IPS-15b (cell line): ENCODE results near the gene VILL.

ENCODE experiments used
- H3K27me3 ChIP-seq: one replicate; pipeline ENCODE4 v1.6.1; 2013; ENCODE audit warnings: low read length; ENCODE audit not compliant: control insufficient read depth, insufficient read depth
- H3K36me3 ChIP-seq: one replicate; pipeline ENCODE4 v1.6.1; 2013; ENCODE audit warnings: low read length; ENCODE audit not compliant: control insufficient read depth, insufficient read depth
- H3K4me1 ChIP-seq: one replicate; pipeline ENCODE4 v1.6.1; 2013; ENCODE audit warnings: mild to moderate bottlenecking, low read length; ENCODE audit not compliant: control insufficient read depth, insufficient read depth
- H3K4me3 ChIP-seq: one replicate; pipeline ENCODE4 v1.5.1; 2013; ENCODE audit warnings: low read depth, low read length
- H3K9ac ChIP-seq: one replicate; pipeline ENCODE4 v1.6.1; 2013; ENCODE audit warnings: low read depth, mild to moderate bottlenecking, low read length
- H3K9me3 ChIP-seq: one replicate; pipeline ENCODE4 v1.6.1; 2013; ENCODE audit warnings: mild to moderate bottlenecking, low read length; ENCODE audit not compliant: control insufficient read depth, insufficient read depth

Gene VILL

DNA sequence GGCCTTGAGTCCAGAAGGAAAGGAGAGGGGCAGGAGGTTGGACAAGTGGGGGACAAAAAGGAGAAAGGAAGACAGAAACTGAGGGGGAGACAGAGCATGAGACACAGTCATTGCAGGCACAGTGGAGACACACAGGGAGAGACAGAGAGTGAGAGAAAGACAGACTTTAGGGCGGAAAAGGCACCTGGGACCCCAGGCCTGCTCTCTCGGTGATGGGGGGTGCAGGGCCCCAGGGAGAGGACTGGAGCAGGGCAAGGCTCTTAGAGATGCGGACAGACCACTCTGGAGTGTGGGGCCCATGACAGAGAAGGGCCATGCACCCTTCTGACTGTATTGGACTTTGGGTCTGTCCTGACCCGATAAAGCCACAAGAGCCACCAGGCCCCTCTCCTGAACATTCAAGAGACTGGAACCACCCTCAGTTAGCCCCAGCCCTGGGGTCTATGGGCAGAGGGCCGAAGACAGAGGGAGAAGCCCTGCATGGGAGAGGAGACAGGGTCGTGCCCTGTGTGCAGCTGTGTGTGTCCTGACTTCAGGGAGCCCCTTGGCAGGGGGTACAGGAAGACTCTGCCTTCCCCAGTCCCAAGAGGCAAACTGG lies 26.4 kb downstream of the VILL start:
- H3K4me1 ChIP-seq, result no peaks in the 10 kb centered on the region
- H3K27me3 ChIP-seq, result no peaks in the 10 kb centered on the region
- peaks cover 9% of the 10 kb centered on the region for H3K36me3 ChIP-seq
- H3K4me3 ChIP-seq, result no peak overlapping the region
- no peak overlapping the region for H3K9ac ChIP-seq
- H3K9me3 ChIP-seq, result no peaks in the 10 kb centered on the region

DNA sequence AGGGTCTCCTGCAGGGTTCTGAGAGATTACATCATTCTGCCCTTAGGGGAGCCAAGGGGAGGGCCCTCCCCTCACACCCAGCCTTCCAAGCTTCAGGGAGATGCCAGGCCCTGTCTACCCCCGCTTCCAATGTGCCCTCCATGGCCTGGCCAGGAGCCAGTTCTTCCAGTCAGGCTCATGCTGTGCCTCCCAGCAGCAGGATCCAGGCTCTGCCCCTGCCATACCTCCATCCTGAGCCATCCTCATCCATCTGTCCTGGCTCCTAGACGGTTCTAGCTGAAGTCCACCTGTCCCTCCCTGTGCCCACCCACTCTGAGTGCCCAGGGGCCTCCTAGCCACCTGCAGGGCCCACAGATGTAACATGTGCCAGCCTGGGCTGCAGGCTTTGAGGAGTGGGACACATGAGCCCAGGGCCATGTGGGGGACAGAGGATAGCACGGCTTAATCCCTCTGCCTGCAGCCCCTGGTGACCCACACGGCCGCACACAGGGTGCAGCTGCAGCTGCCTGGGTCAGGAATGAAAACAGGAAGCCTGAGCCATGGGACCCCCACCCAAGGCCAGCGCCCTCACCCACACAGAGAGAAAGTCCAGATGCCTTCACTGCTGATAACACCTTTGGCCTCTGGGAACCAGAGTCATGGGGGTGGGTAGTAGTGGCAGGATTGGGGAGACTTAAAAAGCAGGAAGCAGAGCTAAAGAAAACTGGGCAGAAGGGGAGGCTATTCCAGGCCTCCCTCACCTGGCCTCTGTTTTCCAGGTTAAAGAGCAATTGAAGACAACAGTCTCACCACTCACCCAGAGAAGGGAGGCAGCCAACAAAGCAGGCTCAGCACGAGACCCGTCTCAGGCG lies 27.1 kb downstream of the VILL start:
- no peak overlapping the region for H3K9ac ChIP-seq

DNA sequence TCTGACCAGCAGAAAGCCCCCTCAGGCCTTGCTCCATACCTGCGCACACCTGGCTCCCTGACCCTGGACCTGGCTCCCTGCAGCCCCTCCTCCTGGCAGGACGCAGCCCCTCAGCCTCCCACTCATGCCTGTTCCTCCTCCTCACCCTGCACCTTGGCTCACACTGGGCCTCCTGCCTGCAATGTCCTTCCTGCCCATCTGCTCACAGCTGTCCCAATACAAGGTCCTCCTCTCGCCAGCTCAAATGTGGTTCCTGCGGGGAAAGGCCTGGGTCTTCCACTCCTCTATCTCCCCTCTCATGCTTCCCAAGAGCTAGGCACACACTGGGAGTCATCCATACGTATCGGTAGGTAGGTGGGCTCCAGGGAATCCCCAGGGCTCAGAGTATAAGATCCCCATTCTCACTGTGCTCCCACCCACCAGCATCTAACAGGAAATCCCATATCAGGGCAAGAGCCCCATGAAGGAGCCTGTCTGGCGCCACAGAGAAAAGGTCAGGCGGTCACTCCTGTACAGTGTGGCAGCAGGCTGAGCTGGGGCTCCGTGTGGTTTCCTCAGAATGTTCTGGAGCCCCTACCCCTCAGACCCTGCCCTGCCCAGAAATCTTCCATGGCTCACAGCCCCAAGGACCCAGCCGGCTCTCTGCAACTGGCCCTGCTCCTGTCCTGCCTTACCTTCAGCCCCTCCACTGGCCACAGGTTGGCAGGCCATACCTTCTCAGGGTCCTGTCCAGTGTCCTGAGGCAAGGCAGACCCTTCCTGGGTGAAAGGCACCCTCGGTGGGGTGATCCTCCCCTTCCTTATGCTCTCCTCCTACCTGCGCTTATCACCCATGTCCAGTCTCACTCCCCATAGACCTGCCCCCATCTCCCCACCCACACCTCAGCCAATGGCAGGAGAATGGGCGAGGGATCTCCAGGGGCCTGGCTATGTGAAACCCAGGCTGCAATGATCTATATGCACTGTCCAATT lies 28.0 kb downstream of the VILL start:
- peaks cover 3% of the 10 kb centered on the region for H3K27me3 ChIP-seq
- peaks cover 9% of the 10 kb centered on the region for H3K36me3 ChIP-seq
- H3K4me1 ChIP-seq, result no peaks in the 10 kb centered on the region
- no peaks in the 10 kb centered on the region for H3K9me3 ChIP-seq
- no peak overlapping the region for H3K9ac ChIP-seq
- H3K4me3 ChIP-seq, result no peak overlapping the region

More for the DNA sequence above, 27.1 kb downstream of the VILL start:
- no peaks in the 10 kb centered on the region for H3K4me1 ChIP-seq
- no peak overlapping the region for H3K4me3 ChIP-seq
- peaks cover 9% of the 10 kb centered on the region for H3K36me3 ChIP-seq
- no peaks in the 10 kb centered on the region for H3K27me3 ChIP-seq
- no peaks in the 10 kb centered on the region for H3K9me3 ChIP-seq

DNA sequence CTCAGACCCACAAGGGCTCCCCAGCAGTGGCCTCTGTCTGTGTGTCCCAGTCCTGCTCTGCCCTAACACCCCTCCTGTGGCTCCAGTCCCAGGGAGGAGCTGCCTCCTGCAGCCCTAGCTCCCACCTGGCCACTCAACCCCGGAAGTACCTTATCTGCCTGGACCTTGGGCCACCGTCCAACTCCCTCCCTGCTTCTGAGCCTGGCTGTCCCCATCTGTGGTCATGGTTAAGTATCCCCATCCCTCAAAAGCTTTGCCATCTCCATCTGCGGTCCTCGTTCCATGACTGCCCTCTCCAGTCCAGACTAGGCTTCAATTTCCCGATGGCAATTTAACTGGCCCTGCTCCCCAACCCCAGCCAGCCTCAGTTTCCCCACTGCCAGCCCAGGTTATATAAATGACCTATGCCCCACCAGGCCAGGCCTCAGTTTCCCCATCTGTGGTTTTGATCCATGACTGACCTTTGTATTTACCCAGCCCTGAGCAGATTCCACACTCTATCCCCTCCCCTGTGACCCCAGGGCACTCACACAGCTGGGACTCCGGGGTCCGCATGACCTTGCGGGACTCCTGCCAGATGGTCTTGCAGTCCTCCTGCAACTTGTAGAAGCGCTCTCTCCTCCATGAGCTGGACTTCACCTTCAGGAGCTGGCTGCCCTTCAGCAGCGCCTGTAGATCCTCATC lies 29.2 kb downstream of the VILL start:
- Histone ChIP-seq H3K9ac (no peak overlapping the region), H3K9me3 (no peaks in the 10 kb centered on the region), H3K4me1 (no peaks in the 10 kb centered on the region), H3K27me3 (peaks cover 5% of the 10 kb centered on the region), H3K36me3 (peaks cover 9% of the 10 kb centered on the region), H3K4me3 (no peak overlapping the region)

DNA sequence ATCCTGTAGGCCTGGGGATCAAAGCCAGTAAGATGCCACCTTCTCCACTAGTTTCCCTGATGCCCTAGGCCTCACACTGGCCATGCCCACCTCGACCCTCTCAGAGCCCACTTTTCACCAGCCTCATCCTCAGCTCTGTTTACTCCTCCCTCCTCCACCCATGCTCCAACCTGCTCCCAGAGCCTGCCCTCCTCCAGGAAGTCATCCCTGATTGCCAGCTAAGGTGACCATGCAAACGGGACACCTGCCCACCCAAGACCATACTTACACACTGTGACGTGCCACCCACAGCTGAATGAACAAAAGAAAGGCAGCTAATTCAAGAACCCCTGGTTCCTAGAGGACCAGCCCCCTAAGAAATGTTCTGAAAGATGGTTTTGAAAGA lies 29.7 kb downstream of the VILL start:
- Histone ChIP-seq H3K9me3 (no peaks in the 10 kb centered on the region), H3K27me3 (peaks cover 5% of the 10 kb centered on the region), H3K4me3 (no peak overlapping the region), H3K4me1 (no peaks in the 10 kb centered on the region), H3K9ac (no peak overlapping the region), H3K36me3 (peaks cover 9% of the 10 kb centered on the region)

DNA sequence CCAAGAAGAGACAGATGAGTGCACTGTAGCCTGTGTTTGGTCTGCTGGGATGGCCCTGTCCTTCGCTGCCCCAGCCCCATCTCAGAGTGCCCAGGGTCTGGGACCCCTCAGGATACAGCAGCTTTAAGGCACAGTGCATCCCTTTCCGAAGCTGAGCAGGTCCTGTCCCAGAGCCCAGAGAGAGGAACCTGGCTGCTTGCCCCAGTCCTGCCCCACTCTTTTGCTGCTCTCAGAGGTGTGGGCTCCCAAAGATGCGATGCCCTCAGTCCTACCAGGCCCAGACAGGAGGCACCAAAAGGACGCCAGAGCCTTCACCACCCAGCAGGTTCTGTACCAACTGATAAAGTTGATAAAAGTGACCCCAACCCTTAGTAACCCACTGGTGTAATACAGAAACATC lies 30.6 kb downstream of the VILL start:
- Histone ChIP-seq H3K9me3 (no peaks in the 10 kb centered on the region), H3K9ac (no peak overlapping the region), H3K4me3 (no peak overlapping the region), H3K36me3 (peaks cover 7% of the 10 kb centered on the region), H3K4me1 (peaks cover 3% of the 10 kb centered on the region), H3K27me3 (peaks cover 13% of the 10 kb centered on the region)

DNA sequence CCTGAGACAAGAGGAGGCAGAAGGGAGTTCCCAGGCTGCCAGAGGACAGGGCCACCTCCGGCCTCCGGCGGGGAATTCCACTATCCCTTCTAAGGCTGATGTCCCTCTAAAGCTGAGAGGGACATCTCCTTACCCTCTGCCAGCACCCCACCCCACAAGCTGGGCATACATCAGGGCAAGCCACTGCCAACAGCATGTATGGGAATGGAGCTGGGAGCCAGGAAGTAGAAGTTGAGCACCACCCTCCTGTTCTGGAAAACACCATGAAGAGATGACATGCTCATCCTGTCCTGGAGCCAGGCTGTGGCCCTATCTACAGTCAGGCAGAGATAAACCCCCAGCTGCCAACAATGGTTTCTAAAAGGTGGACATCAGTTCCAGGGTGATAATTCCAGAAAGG lies 31.7 kb downstream of the VILL start:
- Histone ChIP-seq H3K4me3 (no peak overlapping the region), H3K9me3 (no peaks in the 10 kb centered on the region), H3K9ac (no peak overlapping the region), H3K27me3 (peaks cover 24% of the 10 kb centered on the region), H3K4me1 (peaks cover 3% of the 10 kb centered on the region), H3K36me3 (peaks cover 2% of the 10 kb centered on the region)

DNA sequence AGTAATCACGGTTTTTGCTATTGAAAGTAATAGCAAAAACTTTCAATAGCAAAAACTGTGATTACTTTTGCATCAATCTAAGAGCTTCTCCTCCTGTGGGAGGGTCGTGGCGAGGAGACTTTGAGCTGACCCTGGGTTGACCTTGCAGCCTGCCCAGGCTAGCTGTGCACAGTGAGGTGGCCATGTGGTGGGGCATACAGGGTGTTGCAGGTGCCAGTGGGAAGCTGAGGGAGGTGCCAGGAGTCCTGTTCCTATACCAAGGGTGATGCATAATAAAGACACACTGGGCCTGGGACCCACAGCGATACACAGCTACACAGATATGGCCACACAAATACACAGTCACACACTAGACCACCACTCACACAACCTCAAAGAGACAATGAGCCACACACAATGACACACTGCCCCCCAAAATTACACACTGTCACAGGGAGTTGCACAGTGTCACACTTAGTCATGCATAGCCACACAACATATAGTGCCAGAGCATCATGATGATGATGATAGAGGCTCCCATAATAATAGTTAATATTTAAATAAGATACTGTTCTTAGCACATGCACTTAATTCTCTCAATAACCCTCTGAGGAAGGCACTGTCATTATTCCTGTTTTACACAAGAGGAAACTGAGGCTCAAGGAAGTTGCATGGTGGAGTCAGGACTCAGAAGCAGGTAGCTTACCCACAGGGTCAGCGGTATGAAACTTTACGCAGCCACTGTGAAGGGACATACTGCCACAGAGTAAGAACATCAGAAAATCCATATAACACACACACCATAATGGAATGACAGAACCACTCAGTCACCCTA lies 32.5 kb downstream of the VILL start:
- Histone ChIP-seq H3K9ac (no peak overlapping the region), H3K27me3 (peaks cover 32% of the 10 kb centered on the region), H3K36me3 (peaks cover 2% of the 10 kb centered on the region), H3K9me3 (no peaks in the 10 kb centered on the region), H3K4me1 (peaks cover 3% of the 10 kb centered on the region), H3K4me3 (peak overlapping the region; percentile 88)

DNA sequence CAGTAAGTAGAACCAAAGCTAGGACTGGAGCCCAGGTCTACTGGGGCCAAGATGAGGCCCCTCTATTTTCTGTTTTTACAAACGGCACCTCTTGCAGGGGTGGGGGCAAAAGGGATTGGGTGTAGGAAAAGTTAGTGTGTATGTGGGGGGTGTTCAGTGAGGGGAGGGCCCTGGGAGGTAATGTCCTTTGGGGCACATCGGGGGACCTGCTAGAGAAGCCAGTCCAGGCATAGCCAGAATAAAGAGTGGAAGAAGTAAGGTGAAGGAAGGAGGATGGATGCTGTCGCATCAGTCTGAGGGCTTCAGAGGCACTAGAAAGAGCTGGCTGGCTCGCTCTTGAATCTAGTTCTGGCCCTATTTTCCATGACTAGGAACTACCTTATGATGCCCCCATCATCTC lies 36.3 kb downstream of the VILL start:
- H3K4me1 ChIP-seq, result peaks cover 5% of the 10 kb centered on the region
- no peaks in the 10 kb centered on the region for H3K36me3 ChIP-seq
- no peak overlapping the region for H3K9ac ChIP-seq
- no peaks in the 10 kb centered on the region for H3K9me3 ChIP-seq
- no peak overlapping the region for H3K4me3 ChIP-seq
- H3K27me3 ChIP-seq, result peaks cover 61% of the 10 kb centered on the region

DNA sequence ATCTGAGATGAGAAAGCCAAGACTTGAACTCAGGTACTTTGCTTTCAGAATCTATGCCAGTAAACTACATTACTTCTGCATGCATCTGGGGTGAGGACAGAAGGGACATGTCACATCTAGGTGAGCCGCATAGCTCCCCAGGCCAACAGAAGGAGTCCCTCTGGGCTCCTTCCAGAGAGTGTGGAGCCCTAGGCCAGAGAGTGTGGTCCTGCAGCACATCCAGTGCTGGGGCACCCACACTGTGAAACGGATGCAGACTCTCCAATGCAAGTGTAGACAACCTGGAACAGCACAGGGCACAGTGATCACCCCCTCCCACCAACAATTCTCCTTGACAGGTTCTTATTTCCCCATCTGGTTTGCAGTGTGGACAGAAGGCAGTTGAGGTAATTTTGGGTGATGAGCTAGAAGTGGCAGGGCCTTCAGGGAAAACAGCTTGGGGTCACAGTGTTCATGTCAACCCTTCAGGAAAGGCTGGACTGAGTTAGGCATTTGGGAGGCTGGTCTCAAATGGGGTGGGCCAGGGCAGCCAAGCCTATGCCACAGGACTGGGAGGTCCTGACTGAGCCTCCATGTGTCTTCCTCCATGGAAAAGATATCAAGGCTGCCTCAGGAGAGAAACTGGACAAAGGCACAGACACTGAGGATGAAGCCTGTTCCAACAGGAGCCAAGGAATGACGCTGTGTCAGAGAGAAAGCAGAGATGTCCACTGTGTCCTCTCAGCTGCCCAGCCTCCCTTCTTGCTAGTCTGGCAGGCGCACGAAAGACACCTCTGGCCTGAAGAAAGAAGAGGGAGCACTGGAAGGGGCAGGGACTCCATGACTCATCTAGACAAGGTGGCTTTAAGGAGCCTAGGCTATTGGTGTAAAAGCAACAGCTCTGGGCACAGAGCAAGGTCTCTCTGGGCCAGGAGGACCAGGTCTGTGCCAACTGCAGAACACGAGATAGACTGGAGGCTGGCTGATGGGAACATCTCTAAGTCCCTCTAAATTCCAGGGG lies 37.2 kb downstream of the VILL start:
- H3K4me1 ChIP-seq, result peaks cover 5% of the 10 kb centered on the region
- peak overlapping the region; percentile 82 for H3K4me3 ChIP-seq
- H3K36me3 ChIP-seq, result no peaks in the 10 kb centered on the region
- no peak overlapping the region for H3K9ac ChIP-seq
- peaks cover 70% of the 10 kb centered on the region for H3K27me3 ChIP-seq
- no peaks in the 10 kb centered on the region for H3K9me3 ChIP-seq
